PC-3 (cell line): ENCODE data around the gene TEX51. TPM values are rescaled to one million over a fixed set of nuclear protein-coding genes. Genes with fewer than 3 reads are reported as not detected.

Experiments
- ATAC-seq: fragments of 200-7000 bp; cut with Tn5 transposase; 2 replicates; pipeline ENCODE4 v1.9.1; 2020; ENCODE audit warnings: mild to moderate bottlenecking, moderate library complexity
- BruUV-seq: library from RNA; stranded (reverse); fragments of 400-500 nt; replicated peaks from 2 replicates; lab custom pipeline; 2021; lab: Mats Ljungman, UMichigan
- CTCF ChIA-PET: fragments of 300-600 bp; sonication (Branson Sonifier 250); formaldehyde crosslinking; loops from one replicate; lab custom pipeline; 2022; ENCODE audit warnings: antibody characterized with exemption; lab: Charles Lee
- POLR2A ChIA-PET: fragments of 300-600 bp; sonication (Branson Sonifier 250); formaldehyde crosslinking; loops from one replicate; lab custom pipeline; 2022; ENCODE audit warnings: antibody characterized with exemption; ENCODE audit not compliant: unreplicated experiment; lab: Charles Lee
- DNase-seq: peaks from one replicate; pipeline ENCODE4 v3.0.0-alpha.2; 2015
- H2AFZ ChIP-seq: fragments of 300-600 bp; sonication (generic); 2 replicates; pipeline ENCODE4 v1.6.0; 2016; ENCODE audit warnings: antibody characterized with exemption, low read length
- H3F3A ChIP-seq: fragments of 300-600 bp; sonication (generic); one replicate; pipeline ENCODE4 v1.6.0; 2017; ENCODE audit warnings: antibody characterized with exemption, low read length, control low read depth, mild to moderate bottlenecking; ENCODE audit not compliant: unreplicated experiment
- H3K27ac ChIP-seq: fragments of 300-600 bp; sonication (generic); 2 replicates; pipeline ENCODE4 v1.5.1; 2016; ENCODE audit warnings: mild to moderate bottlenecking, low read length
- H3K27me3 ChIP-seq: fragments of 300-600 bp; sonication (generic); 2 replicates; pipeline ENCODE4 v1.6.1; 2016; ENCODE audit warnings: low read length, mixed read lengths
- H3K36me3 ChIP-seq: fragments of 300-600 bp; sonication (generic); 2 replicates; pipeline ENCODE4 v1.6.1; 2016; ENCODE audit warnings: low read depth, mixed run types, low read length, mixed read lengths
- H3K4me1 ChIP-seq: fragments of 300-600 bp; sonication (generic); 2 replicates; pipeline ENCODE4 v1.5.1; 2016; ENCODE audit warnings: low read length; ENCODE audit not compliant: insufficient read depth
- H3K4me2 ChIP-seq: fragments of 300-600 bp; sonication (generic); 2 replicates; pipeline ENCODE4 v1.6.0; 2016; ENCODE audit warnings: low read length
- H3K4me3 ChIP-seq: fragments of 300-600 bp; sonication (generic); 2 replicates; pipeline ENCODE4 v1.5.1; 2016; ENCODE audit warnings: mild to moderate bottlenecking, low read length, mixed read lengths
- H3K79me2 ChIP-seq: fragments of 300-600 bp; sonication (generic); 2 replicates; pipeline ENCODE4 v1.6.1; 2017; ENCODE audit warnings: low read length, mixed read lengths
- H3K9ac ChIP-seq: fragments of 300-600 bp; sonication (generic); 2 replicates; pipeline ENCODE4 v1.6.0; 2016; ENCODE audit warnings: mild to moderate bottlenecking, low read length
- H3K9me2 ChIP-seq: fragments of 300-600 bp; sonication (generic); replicated peaks from 2 replicates; pipeline ENCODE4 v1.6.1; 2016; ENCODE audit warnings: mixed run types, low read length, mixed read lengths
- H3K9me3 ChIP-seq: fragments of 300-600 bp; sonication (generic); 2 replicates; pipeline ENCODE4 v1.6.1; 2016; ENCODE audit warnings: low read length, mixed read lengths
- H4K20me1 ChIP-seq: fragments of 300-600 bp; sonication (generic); 2 replicates; pipeline ENCODE4 v1.6.1; 2016; ENCODE audit warnings: low read length, mixed read lengths
- EZH2 ChIP-seq: fragments of 300-600 bp; sonication (generic); IDR thresholded peaks from one replicate; pipeline ENCODE4 v1.6.1; 2017; ENCODE audit warnings: antibody characterized with exemption, mild to moderate bottlenecking, low read length; ENCODE audit not compliant: unreplicated experiment
- EZH2phosphoT487 ChIP-seq: fragments of 300-600 bp; sonication (generic); IDR thresholded peaks from 2 replicates; pipeline ENCODE4 v1.6.1; 2018; ENCODE audit warnings: mild to moderate bottlenecking, antibody characterized with exemption, low read length, borderline replicate concordance
- intact Hi-C: fragments of 100-400 bp; cut with micrococcal nuclease; formaldehyde crosslinking; loops from 2 replicates; pipeline ENCODE4 v1.9.0; 2023
- total RNA-seq: library from RNA; depleted of rRNA; stranded (reverse); fragments of >200 nt; gene quantifications from 2 replicates; pipeline ENCODE4 v1.2.3, GENCODE V29; 2014
- TF ChIP-seq, protein P1 (sequence below): fragments of 300-600 bp; sonication (generic); conservative IDR thresholded peaks from 2 replicates; pipeline ENCODE4 v1.5.1; 2017; ENCODE audit warnings: antibody characterized with exemption, low read depth, mild to moderate bottlenecking, low read length

Gene TEX51
- total RNA-seq, 1 experiment from 2014 or later: not detected

DNA sequence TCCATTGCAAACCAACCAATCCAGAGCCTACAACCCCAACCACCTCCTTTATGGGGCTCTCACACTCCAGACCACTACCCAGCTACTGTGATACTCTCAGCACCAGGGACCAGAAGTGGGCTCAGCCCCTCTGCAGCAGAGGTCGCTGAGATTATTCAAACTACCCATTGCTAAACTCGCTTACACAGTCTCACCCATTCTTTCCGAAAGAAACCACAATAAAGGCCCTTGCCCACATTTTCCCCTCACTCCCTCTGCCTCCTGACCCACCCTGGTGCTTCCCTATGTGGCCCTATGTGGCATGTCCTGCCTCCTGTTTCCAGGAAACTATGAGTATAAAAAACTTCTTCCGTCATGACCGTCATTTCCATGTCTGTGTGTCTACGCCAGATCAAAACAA, 10.7 kb downstream of the TEX51 start:
- CTCF ChIA-PET: no interaction called here
- no peak overlapping the region for H2AFZ ChIP-seq
- H3K9ac ChIP-seq: no peak overlapping the region
- BruUV-seq: no TSS peak
- H3K4me3 ChIP-seq: no peak overlapping the region
- POLR2A ChIA-PET: no interaction called here
- H3K4me2 ChIP-seq: no peak overlapping the region
- no peaks in the 10 kb centered on the region for H3F3A ChIP-seq
- no peak for DNase-seq
- ATAC-seq: no peak
- TF ChIP-seq EZH2 (no peak), EZH2phosphoT487 (no peak)
- TF ChIP-seq, protein P1, sequence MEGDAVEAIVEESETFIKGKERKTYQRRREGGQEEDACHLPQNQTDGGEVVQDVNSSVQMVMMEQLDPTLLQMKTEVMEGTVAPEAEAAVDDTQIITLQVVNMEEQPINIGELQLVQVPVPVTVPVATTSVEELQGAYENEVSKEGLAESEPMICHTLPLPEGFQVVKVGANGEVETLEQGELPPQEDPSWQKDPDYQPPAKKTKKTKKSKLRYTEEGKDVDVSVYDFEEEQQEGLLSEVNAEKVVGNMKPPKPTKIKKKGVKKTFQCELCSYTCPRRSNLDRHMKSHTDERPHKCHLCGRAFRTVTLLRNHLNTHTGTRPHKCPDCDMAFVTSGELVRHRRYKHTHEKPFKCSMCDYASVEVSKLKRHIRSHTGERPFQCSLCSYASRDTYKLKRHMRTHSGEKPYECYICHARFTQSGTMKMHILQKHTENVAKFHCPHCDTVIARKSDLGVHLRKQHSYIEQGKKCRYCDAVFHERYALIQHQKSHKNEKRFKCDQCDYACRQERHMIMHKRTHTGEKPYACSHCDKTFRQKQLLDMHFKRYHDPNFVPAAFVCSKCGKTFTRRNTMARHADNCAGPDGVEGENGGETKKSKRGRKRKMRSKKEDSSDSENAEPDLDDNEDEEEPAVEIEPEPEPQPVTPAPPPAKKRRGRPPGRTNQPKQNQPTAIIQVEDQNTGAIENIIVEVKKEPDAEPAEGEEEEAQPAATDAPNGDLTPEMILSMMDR: no peak
- H3K79me2 ChIP-seq: no peaks in the 10 kb centered on the region
- H4K20me1 ChIP-seq: no peaks in the 10 kb centered on the region
- no peak overlapping the region for H3K27ac ChIP-seq
- no peaks in the 10 kb centered on the region for H3K36me3 ChIP-seq
- no peaks in the 10 kb centered on the region for H3K9me2 ChIP-seq
- no peaks in the 10 kb centered on the region for H3K4me1 ChIP-seq
- H3K9me3 ChIP-seq: no peaks in the 10 kb centered on the region
- H3K27me3 ChIP-seq: peaks cover 73% of the 10 kb centered on the region
- intact Hi-C loops: no loop called here

GRCh38 chr2:126909781-126910180, 11.1 kb downstream of the TEX51 start:
- TF ChIP-seq, protein P1: no peak
- TF ChIP-seq EZH2: no peak
- no peak for TF ChIP-seq EZH2phosphoT487
- Histone ChIP-seq H3K4me1 (no peaks in the 10 kb centered on the region), H3K27me3 (peaks cover 77% of the 10 kb centered on the region), H3K79me2 (no peaks in the 10 kb centered on the region), H3K36me3 (no peaks in the 10 kb centered on the region), H3K4me3 (no peak overlapping the region), H4K20me1 (no peaks in the 10 kb centered on the region), H3K27ac (no peak overlapping the region), H3K9me3 (no peaks in the 10 kb centered on the region), H3K9ac (no peak overlapping the region), H3K9me2 (no peaks in the 10 kb centered on the region), H3F3A (no peaks in the 10 kb centered on the region), H2AFZ (no peak overlapping the region), H3K4me2 (no peak overlapping the region)
- ATAC-seq: no peak
- POLR2A ChIA-PET: no interaction called here
- BruUV-seq: no TSS peak
- CTCF ChIA-PET: no interaction called here
- DNase-seq: no peak
- intact Hi-C loops: no loop called here

DNA sequence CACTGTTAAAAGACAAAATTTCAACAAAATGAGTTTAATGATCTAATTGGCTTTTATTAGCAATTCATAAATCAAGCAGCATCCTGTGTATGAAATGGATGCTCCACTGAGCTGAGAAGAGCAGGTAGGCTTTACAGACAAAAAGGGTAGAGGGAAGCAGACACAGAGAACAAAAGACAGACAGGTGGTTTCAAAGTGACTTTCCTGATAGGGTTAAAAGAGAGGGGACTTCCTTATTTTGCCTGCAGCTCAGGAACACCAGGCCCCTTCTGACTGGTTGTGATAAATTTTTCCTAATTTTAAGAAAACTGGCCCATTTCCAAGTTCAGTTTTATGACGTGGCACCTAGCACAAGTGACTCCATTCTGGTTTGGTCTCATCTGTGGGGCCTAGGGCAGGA, 11.9 kb downstream of the TEX51 start:
- Histone ChIP-seq H3K27me3 (peaks cover 76% of the 10 kb centered on the region), H3K9ac (no peak overlapping the region), H3F3A (no peaks in the 10 kb centered on the region), H3K79me2 (no peaks in the 10 kb centered on the region), H3K36me3 (no peaks in the 10 kb centered on the region), H2AFZ (no peak overlapping the region), H4K20me1 (no peaks in the 10 kb centered on the region), H3K4me3 (no peak overlapping the region), H3K27ac (no peak overlapping the region), H3K9me3 (no peaks in the 10 kb centered on the region), H3K4me2 (no peak overlapping the region), H3K4me1 (no peaks in the 10 kb centered on the region), H3K9me2 (no peaks in the 10 kb centered on the region)
- DNase-seq (no peak), ATAC-seq (no peak)
- intact Hi-C loops: no loop called here
- TF ChIP-seq EZH2: no peak
- TF ChIP-seq EZH2phosphoT487: no peak
- TF ChIP-seq, protein P1: no peak
- no TSS peak for BruUV-seq
- CTCF ChIA-PET: no interaction called here
- POLR2A ChIA-PET: no interaction called here
